Right hindlimb (tissue), 1 donor: ENCODE data around the gene COMMD1.
A peak's percentile ranks its signal among the peaks of the same experiment; 100 is the strongest.
"Not testable (repeated sequence)": the region's sequence is repeated elsewhere in the genome, so short reads cannot be mapped to it uniquely, and the experiment has no call there.

Source experiments
- DNase-seq: peaks from one replicate; pipeline ENCODE4 v3.0.0-alpha.2; 2018

Gene COMMD1

DNA sequence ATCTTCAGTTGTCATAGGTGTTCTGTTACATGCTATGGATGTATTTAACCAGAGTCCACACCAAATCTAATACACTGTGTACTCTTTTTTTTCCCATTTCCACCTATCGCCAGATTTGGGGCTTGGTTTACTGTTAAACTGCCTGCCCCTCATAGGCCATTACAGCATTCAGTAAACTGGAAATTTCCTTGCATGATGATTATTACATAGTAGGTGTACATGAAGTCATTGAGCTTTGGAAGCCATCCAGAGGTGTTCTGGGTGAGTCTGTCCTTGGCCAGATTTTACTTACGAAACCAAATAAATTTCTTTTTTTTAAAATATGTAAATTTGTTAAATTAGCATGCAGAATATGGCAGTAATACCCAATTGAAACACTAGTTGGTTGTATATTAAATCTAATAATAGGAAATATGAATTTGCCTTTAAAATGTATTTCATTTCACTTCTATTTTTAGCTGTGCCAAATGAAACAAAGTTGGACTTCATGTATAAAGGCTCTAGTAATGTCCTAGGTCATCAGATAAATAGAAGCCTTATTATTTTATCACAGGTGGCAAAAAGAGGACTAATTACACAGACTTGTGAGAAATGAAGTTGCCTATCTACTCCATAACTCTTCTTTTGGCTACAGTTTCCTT is 60.7 kb downstream of the COMMD1 start:
- no peak for DNase-seq

DNA sequence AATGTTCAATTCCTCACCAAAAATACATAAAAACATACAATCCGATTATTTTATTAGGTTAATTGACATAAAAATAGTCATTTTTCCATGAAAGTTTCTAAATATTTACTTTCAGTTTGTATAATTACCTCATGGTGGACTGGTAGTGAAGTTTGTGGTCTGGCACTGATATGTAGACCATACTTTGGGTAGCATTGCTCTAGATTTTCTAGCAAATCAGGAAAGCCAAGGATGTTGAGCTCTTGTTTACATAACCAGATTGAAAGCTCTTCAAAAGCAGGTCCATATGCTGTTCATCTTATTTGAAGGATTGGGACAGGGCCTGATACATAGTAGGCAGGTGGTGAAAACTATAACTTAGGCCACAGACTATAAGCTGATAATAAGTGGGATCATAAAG is 61.8 kb downstream of the COMMD1 start:
- no peak for DNase-seq

DNA sequence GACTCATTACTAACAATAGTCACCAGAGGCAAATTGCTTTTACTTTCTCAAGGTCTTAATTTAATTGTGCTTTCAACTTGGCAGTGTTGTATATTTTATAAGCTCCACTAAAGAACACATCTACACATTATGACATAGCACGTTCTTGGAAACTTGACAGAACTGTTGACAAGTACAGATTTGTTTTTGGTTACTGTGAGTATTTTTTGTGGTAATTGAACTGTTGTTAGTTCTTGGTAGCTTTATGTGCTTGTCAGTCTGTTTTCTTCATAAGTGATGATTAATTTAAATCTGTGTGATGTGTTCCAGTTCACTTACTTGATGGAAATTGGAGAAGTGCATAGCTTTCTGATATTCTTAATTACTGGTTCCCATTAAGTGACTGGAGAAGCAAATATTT is 63.9 kb downstream of the COMMD1 start:
- no peak for DNase-seq

DNA sequence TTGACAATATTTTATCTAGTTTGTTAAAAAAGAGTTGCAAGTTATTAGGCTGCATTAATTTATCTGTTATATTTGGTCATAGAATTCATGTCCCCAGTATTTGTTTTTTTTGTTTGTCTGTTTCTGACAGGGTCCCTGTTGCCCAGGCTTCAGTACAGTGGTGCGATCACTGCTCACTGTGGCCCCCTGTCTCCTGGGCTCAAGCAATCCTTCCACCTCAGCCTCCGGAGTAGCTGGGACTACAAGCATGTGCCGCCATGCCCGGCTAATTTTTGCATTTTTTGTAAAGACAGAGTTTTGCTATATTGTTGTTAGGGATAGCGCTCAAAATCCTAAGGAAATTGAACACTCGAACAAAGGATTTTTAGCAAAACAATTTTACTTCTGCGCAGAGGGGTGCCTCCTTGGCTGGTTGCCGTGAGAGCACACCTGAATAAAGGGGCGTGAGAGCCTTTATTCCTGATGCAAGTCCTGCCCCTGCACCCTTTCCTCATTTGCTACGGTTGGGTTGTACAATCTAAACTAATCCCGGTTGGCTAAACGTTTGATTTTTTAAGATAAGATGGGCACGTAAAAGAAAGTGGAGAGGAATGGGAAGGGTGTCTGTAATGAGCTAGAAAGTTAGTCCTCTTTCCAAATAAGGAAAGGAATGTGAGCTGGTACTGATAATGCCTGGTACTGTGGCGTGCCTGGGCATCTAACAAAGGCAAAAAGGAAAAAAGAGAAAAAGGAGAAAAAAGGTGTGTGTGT is 65.5 kb downstream of the COMMD1 start:
- DNase-seq = no peak

DNA sequence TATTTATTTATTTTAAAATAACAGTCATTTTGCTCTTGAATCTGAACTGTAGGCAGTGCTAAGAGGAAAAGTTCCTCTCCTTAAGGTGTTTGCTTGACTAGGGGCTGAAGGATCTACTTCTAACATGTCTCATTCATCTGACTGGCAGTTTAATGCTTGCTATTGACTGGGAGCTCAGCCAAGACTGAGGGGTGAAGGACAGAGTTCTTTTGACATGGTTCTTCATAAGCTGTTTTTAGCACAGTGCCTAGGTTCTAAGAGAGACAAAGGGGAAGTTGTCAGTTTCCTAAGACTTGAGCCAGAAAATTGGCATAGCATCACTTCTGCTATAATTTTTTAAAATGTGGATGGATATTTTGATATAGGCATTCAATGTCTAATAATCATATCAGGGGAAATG is 73.0 kb downstream of the COMMD1 start:
- DNase-seq = peak; percentile 25

DNA sequence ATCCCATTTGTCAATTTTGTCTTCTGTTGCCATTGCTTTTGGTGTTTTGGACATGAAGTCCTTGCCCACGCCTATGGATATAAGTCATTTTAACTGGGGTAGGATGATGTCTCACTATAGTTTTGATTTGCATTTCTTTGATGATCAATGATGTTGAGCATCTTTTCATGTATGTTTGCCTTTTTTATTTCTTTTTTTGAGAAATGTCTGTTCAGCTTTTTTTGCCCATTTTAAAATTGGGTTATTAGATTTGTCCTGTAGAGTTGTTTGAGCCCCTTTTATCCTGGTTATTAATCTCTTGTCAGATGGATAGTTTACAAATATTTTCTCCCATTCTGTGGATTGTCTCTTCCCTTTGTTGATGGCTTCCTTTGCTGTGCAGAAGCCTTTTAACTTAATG is 75.3 kb downstream of the COMMD1 start:
- no peak for DNase-seq

DNA sequence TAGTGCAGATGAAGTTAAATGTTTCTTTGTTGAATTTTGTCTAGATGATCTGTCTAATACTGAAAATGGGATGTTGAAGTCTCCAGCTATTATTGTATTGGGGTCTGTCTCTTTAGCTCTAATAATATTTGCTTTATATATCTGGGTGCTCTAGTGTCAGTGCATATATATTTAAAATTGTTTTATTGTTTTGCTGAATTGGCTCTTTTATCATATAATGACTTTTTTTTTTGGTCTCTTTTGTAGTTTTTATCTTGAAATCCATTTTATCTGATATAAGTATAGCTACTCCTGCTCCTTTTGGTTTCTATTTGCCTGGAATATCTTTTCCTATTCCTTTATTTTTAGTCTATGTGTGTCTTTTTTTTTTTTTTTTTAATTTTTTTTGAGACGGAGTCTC is 79.2 kb downstream of the COMMD1 start:
- DNase-seq = no peak

DNA sequence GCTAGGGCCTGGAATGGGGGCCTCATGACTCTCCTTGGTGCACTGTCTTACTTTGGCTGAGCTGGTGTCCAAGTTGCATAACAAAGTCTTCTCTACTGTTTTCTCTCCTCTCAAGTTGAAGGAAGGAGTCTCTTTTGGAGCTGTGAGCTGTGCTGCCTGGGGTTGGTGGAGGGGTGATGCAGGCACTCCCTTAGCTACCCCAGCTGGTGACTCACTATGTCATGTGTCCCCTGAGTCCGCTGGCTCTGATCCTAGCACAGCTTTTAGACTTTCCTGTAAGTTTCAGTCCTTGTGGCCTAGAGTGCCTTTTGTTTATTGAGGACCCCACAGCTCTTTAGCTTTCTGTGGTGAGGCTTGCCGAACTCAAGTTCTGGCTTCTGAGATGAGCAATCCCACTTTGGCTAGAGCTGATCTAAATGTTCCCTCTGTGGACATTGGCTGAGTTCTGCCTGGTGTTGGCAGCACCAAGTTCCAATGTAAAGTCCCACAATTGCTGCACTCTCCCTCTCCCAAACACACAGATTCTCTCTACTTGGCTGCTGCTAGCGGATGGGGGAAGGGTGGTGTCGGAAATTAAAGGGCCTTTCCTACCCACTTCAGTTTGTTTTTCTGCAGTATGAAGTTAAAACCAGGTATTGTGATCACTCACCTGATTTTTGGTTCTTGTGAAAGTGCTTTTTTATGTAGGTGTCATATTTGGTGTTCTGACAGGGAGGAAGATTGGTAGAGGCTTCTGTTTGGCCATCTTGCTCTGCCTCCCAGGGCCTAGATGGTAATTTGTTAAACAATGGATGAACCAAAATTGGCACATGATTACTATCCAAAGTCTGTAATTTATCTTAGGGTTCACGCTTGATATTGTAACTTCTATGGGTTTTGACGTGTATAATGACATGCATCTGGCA is 83.2 kb downstream of the COMMD1 start:
- no peak for DNase-seq

DNA sequence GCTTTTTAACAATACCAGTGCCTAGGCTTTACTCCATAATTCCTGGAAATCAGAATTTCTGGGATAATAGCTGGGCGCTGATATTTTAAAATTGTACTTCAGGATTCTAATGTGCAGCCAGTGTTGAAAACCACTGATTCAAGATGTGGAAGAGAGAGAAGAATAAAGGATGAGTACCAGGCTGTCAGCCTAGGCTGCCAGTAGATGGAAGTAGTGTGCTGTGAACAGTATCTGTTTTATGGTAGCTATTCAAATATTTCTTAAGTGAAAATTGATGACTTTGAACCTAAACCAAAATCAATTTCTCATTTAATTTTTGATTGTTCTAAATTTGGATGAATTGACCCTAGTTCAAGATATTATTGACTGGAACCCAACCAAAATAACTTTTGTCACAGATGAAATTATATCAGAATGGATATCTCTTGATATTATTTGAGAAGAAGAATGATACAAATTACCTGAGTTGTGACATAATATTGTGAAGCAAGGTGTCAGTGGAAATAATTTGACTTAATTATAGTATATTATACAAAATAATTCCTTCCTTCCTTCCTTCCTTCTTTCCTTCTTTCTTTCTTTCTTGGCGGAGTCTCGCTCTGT is 88.0 kb downstream of the COMMD1 start:
- peak; percentile 23 for DNase-seq

DNA sequence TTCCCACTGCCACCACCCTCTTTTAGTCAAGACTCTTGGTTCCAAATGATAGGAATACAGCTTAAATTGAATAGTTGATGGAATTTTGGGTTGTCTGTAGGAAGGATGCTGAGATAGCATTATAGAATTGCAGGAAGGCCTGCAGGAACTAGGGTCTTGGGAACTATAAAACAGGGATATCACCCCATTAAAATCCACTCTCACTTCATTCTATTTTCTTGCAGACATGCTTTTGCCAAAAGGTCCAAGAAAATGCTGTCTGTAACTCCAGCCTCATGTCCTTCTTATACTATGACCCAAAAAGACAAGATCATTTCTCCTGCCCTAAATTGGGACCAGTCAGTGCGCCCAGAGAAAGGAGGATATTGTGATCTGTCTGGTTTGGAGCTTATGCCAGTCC is 89.1 kb downstream of the COMMD1 start:
- DNase-seq = no peak

DNA sequence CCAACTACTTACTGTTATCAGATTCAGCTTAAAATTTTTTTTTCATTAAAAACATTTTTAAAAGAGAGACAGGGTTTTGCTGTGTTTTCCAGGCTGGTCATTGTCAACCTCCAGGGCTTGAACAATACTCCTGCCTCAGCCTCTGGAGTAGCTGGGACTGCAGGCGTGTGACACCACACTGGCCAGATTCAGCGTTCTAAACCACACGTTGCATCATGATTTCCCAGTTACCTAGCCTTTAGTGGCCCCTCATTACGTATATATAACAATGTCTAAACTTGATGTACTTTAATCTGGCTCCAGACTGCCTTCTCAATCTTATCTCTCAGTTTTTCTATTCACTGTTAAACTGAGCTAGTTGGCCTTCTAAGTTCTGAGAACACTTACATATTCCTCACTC is 89.6 kb downstream of the COMMD1 start:
- no peak for DNase-seq

DNA sequence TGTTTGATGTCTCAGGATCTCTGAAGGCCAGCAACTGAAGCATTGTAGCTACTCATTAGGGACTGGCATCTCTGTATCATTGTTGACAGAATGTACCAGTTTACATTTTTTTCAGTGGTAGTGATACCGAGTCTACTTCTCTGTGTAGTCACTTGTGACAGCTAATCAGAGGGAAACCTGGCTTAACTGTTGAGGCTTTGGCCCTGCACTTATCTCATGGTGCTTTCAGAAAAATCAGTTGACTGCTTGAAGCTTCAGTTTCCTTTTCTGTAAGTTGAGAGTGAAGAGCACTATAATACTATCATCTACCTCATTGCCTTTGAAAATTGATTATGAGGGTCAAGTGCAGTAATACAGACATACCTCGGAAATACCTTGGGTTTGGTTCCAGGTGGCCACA is 90.0 kb downstream of the COMMD1 start:
- no peak for DNase-seq

DNA sequence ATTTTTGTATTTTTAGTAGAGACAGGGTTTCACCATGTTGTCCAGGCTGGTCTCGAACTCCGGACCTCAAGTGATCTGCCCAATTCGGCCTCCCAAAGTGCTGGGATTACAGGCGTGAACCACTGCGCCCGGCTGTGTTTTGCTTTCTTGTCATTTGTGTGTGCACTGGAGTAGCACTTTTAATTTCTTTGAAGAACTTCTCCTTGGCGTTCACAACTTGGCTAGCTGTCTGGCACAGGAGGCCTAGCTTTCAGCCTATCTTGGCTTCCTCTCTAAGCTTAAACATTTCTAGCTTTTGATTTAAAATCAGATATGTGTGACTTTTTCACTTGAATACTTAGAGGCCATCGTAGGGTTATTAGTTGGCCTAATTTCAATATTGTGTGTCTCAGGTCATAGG is 93.0 kb downstream of the COMMD1 start:
- DNase-seq = no peak

DNA sequence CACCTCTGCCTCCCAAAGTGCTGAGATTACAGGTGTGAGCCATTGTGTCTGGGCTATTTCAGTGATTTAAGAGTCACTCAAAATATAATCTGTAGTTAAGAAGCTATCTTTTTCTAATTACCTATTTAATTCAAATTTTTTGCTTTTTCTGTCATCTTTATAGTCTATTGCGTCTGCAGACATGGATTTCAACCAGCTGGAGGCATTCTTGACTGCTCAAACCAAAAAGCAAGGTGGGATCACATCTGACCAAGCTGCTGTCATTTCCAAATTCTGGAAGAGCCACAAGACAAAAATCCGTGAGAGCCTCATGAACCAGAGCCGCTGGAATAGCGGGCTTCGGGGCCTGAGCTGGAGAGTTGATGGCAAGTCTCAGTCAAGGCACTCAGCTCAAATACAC is 95.1 kb downstream of the COMMD1 start:
- no peak for DNase-seq

DNA sequence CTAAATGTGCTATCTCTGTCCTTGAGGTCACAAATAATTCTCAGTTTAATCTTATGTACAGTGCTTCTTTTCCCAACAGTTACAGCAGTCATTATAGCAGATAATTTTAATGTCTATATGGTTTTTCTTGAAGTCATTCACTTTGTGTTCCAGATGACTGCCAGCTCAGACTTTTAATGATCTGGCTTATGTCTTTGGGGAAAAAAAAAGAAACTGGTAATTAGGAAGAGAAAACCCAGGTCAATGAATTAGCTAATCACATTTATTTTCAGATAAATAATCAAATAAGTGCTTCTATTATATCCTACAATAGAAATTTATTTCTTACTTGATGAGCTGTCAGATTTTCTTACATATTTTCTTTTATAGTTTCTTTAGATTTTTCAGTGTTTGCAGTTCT is 96.0 kb downstream of the COMMD1 start:
- no peak for DNase-seq

DNA sequence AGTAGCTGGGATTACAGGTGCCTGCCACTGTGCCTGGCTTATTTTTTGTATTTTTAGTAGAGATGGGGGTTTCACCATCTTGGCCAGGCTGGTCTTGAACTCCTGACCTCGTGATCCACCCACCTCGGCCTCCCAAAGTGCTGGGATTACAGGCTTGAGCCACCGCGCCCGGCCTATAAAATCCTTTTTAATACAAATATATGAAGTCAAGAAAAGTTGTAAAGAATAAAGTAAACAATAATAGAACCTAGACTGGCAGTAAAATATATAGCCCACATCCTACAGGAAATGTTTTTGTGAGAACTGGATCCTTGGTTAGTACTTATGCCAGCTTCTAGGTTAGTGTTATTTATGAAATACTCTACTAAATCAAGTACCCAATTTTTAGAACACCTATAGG is 99.0 kb downstream of the COMMD1 start:
- not testable (repeated sequence) for DNase-seq

DNA sequence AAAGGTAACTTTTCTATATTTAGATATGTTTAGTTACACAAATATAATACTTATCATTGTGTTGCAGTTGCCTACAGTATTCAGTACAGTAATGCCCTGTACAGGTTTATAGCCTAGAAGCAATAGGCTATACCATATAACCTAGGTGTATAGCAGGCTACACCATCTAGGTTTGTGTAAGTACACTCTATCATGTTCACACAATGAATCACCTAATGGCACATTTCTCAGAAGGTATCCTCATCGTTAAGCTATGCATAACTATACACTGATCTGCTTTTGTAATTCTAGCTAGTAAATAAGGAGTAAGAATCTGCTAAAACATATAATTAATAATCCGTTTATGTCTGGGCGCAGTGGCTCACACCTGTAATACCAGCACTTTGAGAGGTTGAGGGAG is 102.1 kb downstream of the COMMD1 start:
- DNase-seq = no peak

DNA sequence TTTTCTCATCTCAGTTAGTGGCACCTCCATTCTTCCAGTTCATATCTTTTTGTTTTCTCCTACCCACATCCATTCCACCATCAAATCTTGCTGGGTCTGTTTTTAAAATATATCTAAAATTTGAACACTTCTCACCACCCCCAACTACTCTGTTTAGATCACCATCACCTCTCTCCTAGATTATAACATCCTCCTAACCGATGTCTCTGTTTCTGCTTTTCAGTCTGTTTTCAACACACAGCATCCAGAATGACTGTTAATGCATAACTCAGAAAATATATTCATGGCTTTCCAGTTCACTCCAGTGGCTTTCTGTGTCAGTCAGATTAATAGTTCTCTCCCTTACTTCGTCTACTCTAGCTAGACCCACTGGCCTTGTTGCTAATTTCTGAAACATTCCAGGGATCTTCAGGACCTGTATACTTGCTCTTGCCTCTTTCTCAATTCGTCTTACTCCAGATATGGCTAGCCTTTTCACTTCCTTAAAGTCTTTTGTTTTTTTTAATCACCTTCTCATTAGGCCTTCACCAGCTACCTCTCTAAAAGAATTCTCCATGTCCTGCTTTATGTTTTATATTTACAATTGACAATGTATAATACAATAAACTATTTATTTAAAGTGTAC is 105.3 kb downstream of the COMMD1 start:
- DNase-seq = no peak

DNA sequence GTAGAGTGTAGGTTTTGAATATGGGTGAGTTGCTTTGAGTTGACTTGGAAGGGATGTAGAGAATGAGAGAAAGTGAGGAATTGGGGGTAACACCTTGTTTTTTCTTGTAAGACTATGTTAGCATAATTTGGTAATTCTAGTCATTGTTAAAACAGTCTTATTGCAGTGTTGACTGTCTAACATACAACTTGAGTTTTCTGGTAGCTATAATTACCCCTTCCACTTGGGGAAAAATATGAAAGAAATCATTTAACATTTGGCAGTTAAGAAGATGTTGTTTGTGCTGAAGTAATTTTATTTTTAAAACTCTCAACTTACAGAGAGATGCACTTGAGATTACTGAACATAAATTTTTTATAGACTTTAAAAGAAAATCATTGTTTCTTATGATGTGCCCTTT is 108.2 kb downstream of the COMMD1 start:
- no peak for DNase-seq

DNA sequence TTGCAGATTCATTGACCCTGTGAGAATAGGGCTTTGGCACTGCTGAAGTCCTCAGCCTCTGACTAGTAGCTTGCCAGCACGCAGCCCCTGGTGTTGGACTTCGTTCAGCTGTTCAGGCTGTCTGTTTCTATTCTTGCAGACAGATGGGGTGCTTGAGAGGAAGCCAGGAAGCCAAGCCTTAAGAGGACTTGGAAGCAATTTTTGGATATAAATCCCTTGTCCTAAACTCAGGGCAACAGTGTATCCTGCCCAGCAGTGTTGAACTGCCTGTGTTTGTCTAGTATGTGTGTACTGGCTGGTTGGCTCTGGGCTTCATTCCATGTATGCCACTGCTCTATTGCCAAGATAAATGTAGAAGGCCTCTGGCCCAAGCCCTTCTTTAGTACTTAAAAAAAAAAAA is 108.6 kb downstream of the COMMD1 start:
- DNase-seq = peak; percentile 89

DNA sequence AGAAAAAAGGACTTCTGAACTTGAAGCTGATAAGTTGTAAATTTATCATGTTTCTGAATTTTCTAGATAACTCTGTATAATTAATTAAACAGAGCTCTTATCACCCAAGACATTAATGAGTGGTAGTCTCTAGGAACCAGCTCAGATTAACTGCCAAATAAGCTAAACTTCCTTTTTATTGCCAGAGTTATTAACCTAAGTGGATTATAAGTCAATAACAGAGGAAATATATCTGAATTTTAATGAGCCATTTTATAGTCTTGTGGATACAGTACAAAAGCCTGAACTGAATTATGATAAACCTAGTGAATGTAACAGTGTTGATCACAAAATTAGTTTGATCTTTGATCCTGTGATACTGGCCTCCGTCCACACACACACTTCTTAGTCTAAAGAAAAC is 111.5 kb downstream of the COMMD1 start:
- no peak for DNase-seq

DNA sequence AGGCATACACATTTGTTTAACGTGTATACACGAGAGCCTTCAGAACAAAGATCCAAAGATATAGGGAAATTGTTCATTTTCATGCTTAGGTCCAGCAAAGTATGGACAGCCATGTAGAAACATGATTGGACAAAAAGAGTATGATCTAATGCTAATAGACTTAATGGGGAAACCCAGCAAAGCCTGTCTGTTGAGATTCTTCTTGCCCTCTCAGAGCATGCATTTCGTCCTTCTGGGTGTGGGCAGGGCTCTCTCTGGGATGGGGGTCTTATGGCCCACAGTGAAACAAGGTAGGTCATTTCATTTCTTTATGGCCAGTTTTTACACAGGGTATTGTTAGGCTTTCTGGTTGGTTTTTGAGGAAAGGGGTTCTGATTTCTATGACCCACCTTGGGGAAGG is 124.4 kb downstream of the COMMD1 start:
- no peak for DNase-seq

DNA sequence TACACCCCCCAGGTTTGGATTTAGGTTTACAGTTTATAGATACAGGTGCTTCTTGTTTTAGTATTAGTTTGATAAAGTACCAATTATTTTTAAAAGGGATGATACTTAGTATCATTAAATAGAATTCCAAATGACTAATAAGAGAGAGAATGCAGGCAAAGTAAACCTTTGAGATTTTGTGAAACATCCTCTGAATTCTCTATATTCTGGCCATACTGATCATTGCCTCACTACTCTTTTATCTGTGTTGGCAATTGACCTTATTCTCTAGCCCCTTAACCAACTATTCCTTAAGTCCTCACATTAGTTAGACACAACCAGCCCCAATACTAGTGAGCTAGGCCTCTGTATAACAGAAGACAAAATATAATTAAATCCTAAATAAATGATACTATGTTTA is 125.4 kb downstream of the COMMD1 start:
- DNase-seq = no peak
